GM12891 (cell line): ENCODE data around the gene CXCR5.
A peak's percentile ranks its signal among the peaks of the same experiment; 100 is the strongest.

ENCODE experiments used
- DNase-seq: peaks from one replicate; pipeline ENCODE4 v3.0.0; 2011; ENCODE audit warnings: low spot score; ENCODE audit not compliant: insufficient read length
- FAIRE-seq: peaks from 2 replicates; lab custom pipeline; 2011; peaks lifted over from hg19 to GRCh38; lab: Jason Lieb, UNC
- PAX5 ChIP-seq: IDR thresholded peaks from 2 replicates; pipeline ENCODE4 v1.6.1; 2011; ENCODE audit warnings: low read length, moderate library complexity, mild to moderate bottlenecking; ENCODE audit not compliant: insufficient read depth, severe bottlenecking
- POLR2A ChIP-seq: IDR thresholded peaks from 2 replicates; pipeline ENCODE4 v1.6.1; 2011; ENCODE audit warnings: low read depth, low read length, control low read depth
- POLR2AphosphoS5 ChIP-seq: IDR thresholded peaks from 2 replicates; pipeline ENCODE4 v1.6.1; 2011; ENCODE audit warnings: low read depth, low read length, control low read depth
- POU2F2 ChIP-seq: IDR thresholded peaks from 2 replicates; pipeline ENCODE4 v1.6.1; 2011; ENCODE audit warnings: low read depth, mild to moderate bottlenecking, control low read depth, low read length, moderate library complexity
- SPI1 ChIP-seq: IDR thresholded peaks from 2 replicates; pipeline ENCODE4 v1.6.1; 2011; ENCODE audit warnings: low read depth, low read length, control low read depth
- TAF1 ChIP-seq: IDR thresholded peaks from 2 replicates; pipeline ENCODE4 v1.6.1; 2011; ENCODE audit warnings: low read depth, low read length, control low read depth

Gene CXCR5

GRCh38 chr11:118896921-118897591 lies 13.4 kb downstream of the CXCR5 start:
- DNase-seq (no peak), FAIRE-seq (peak; percentile 41)
- no peak for TF ChIP-seq TAF1
- TF ChIP-seq POLR2AphosphoS5, result no peak
- TF ChIP-seq SPI1, result no peak
- no peak for TF ChIP-seq POU2F2
- no peak for TF ChIP-seq PAX5
- TF ChIP-seq POLR2A, result no peak

- no peak for DNase-seq
- no peak for FAIRE-seq
- TF ChIP-seq POU2F2, result no peak
- no peak for TF ChIP-seq POLR2AphosphoS5
- no peak for TF ChIP-seq SPI1
- no peak for TF ChIP-seq PAX5
- no peak for TF ChIP-seq TAF1
- TF ChIP-seq POLR2A, result no peak
Observed at GRCh38 chr11:118897721-118898310, 14.1 kb downstream of the CXCR5 start.

- TF ChIP-seq POU2F2, result no peak
- no peak for TF ChIP-seq PAX5
- TF ChIP-seq SPI1, result no peak
- no peak for TF ChIP-seq TAF1
- no peak for TF ChIP-seq POLR2A
- no peak for TF ChIP-seq POLR2AphosphoS5
- no peak for FAIRE-seq
Observed at GRCh38 chr11:118898400-118899295, 15.0 kb downstream of the CXCR5 start.

GRCh38 chr11:118899296-118899688 lies 15.6 kb downstream of the CXCR5 start:
- TF ChIP-seq POLR2A (no peak), TAF1 (no peak), SPI1 (no peak), PAX5 (no peak), POU2F2 (no peak), POLR2AphosphoS5 (no peak)
- no peak for FAIRE-seq
- DNase-seq, result no peak

More at GRCh38 chr11:118898400-118899295, 15.0 kb downstream of the CXCR5 start:
- no peak for DNase-seq

GRCh38 chr11:118899706-118900360 lies 16.1 kb downstream of the CXCR5 start:
- TF ChIP-seq POLR2AphosphoS5 (no peak), POLR2A (no peak), TAF1 (no peak), SPI1 (no peak), PAX5 (no peak), POU2F2 (no peak)
- DNase-seq (no peak), FAIRE-seq (no peak)

GRCh38 chr11:118900535-118901384 lies 17.1 kb downstream of the CXCR5 start:
- no peak for FAIRE-seq
- DNase-seq, result no peak
- TF ChIP-seq TAF1 (no peak), PAX5 (no peak), POU2F2 (no peak), POLR2A (no peak), SPI1 (no peak), POLR2AphosphoS5 (no peak)

- TF ChIP-seq POLR2AphosphoS5 (no peak), POLR2A (no peak), TAF1 (no peak), SPI1 (no peak)
- FAIRE-seq, result no peak
- no peak for DNase-seq
Observed at GRCh38 chr11:118901494-118902335, 18.0 kb downstream of the CXCR5 start.
